HG03097 (cell line): Measurements from ENCODE around the gene PTPN7.
"Not testable (repeated sequence)": the region's sequence is repeated elsewhere in the genome, so short reads cannot be mapped to it uniquely, and the experiment has no call there.

Source experiments
- ATAC-seq: cut with Tn5 transposase; IDR thresholded peaks from one replicate; pipeline ENCODE4 v1.9.1; 2021; ENCODE audit not compliant: unreplicated experiment, low FRiP score

The PTPN7 gene

DNA sequence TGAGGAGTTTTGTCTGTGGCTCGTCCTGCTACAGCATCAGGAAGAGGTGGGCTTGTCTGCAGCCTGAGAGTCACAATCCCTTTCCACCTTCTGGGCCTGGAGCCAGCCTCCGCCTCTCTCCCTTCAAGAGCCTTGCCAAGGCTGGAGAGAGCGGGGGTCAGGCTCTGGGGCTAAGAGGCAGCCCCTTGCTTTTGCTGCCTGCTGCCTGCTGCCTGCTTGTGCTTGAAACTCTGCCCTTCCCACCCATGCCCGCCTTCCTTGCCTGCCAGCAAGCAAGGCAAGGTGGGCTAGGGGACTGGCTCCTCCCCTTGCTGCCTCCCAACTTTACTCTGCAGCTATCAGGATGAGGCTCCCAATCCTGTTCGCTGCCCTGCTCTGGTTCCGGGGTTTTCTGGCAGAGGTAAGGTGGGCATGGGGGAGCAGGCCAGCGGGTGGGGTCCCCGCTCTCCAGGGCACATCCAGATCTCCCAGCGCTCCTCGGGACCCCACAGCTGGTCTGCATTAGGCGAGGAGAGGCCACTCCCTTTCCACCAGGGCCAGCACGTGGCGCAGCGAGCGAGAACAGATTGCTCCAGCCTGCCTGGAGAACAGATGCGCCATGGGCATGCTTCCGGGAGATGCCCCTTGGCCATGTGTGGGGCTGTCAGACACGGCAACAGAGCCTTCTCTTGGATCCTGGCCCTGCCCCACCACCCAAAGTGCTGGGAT is 7.5 kb upstream of the PTPN7 start:
- ATAC-seq: no peak

- not testable (repeated sequence) for ATAC-seq
These were observed 6.7 kb upstream of the PTPN7 start for GRCh38 chr1:202167054-202167453.

GRCh38 chr1:202165942-202166843 is 5.8 kb upstream of the PTPN7 start:
- ATAC-seq: no peak

GRCh38 chr1:202165267-202165941 is 5.0 kb upstream of the PTPN7 start:
- ATAC-seq: no peak

DNA sequence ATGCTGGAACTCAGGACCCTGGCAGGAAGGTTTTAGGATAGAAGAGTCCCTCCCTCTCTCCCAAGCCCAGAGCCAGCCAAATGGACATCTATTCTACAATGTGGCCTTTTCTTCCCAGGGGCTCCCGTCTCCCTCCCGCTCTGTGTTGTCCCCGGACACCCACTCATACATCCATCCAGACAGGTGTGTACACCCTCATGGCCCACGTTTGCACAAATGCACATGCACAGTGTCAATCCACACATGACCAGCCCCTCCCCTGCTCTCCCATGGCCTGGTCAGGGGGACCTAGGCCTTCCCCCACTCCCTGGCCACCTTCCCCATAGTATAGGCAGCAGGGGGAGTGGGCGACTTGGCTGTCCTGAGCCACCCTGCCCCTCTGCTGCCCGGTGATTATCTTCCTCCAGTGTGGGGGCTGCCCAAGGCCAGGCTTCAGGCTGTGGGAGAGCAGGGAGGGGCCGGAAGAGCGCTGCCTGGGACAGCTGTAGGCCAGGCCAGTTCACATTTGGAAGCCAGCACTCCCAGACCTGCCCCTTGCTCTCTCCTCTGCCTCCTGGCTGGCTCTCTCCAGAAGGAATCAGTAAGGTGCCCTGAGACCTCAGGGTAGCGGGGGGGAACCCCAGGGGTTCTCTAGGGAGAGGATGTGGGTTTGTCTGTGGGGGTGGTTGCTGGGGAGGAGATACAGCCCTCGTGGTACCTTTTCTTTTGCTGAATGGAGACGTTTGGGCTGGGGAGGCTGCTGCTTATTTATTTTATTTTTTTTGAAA is 4.1 kb upstream of the PTPN7 start:
- no peak for ATAC-seq

- ATAC-seq: no peak
These were observed 3.2 kb upstream of the PTPN7 start for GRCh38 chr1:202163281-202164270.

DNA sequence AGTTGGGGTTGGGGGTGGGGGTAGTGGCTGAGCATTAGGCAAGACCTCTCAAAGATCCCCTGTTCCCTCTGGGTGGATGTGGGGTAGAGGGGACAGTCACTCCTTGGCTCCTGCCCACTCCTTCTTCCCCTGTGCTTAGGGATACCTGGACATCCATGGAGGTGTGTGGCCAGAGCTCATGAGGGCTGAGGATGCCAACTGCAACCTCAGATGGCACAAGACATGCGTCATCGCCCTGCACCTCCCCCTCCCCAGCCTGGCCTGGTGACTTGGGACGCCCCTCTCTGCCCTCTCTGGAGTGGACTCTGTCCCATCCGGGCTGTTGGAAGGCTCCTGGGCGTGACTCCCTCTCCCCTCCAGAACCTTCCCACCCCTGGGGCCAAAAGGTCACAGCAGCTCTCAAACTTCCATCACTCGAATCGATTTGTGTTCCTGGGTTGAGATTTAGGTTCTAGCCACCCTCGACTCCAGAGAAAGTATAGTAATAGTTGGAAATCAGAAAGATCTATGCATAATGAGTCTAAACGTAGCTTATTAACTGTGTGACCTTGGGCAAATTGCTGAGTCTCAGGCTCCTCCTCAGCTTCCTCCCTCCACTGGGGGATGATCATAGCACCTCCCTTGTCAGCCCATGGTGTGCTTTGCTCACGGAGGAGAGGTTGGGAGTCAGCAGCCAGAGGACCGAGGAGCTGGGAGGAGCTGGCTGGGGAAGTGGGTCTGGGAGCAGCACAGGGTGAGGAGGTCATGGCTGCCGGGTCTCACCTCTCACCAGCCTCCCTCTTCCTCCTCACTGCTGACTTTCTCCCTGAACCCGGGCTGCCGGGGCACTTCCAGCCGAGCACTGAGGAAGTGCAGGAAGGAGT is 2.2 kb upstream of the PTPN7 start:
- ATAC-seq: no peak

DNA sequence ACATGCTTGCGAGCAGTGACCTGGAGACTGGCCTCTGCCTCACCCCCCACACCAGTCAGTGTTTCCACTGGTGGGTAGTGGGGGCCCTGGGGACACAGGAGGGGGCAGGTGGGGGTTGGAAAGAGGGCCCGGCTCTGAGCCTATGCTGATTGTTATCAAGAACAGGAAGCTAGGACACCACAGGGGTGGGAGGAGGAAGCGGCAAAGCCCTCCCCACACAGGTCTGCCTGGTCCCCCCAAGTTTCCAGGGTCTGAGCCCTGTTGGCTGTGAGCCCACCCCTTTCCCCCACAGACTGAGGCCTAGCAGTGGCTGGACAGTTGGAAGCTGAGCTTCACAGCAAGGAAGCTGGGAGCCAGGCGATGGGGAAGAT is 1.6 kb upstream of the PTPN7 start:
- ATAC-seq: no peak

GRCh38 chr1:202161151-202162046 is 997 bp upstream of the PTPN7 start:
- no peak for ATAC-seq

- no peak for ATAC-seq
These were observed 649 bp downstream of the PTPN7 start for GRCh38 chr1:202159534-202160371.

GRCh38 chr1:202158810-202159533 is 1.4 kb downstream of the PTPN7 start:
- no peak for ATAC-seq

GRCh38 chr1:202157945-202158344 is 2.5 kb downstream of the PTPN7 start:
- no peak for ATAC-seq

GRCh38 chr1:202156590-202156989 is 3.8 kb downstream of the PTPN7 start:
- no peak for ATAC-seq

DNA sequence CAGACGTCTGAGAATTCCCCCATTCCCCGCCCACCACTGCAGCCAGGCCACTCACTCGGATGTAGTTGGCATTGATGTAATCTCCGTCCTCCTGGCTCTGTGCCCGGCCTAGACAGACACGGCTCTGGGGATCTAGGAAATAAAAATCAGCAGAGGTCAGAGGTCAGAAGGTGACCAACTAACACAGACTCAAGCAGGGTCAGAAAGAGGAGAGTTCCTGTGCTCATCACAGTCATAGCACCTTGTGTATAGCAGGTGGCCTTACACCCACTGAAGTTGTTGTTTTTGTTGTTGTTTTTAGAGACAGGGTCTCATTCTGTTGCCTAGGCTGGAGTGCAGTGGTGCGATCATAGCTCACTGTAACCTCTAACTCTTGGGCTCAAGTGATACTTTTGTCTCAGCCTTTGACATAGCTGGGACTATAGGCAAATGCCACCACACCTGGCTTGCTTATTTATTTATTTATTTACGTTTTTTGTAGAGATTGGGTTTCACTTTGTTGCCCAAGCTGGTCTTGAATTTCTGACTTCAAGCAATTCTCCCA is 4.9 kb downstream of the PTPN7 start:
- no peak for ATAC-seq

DNA sequence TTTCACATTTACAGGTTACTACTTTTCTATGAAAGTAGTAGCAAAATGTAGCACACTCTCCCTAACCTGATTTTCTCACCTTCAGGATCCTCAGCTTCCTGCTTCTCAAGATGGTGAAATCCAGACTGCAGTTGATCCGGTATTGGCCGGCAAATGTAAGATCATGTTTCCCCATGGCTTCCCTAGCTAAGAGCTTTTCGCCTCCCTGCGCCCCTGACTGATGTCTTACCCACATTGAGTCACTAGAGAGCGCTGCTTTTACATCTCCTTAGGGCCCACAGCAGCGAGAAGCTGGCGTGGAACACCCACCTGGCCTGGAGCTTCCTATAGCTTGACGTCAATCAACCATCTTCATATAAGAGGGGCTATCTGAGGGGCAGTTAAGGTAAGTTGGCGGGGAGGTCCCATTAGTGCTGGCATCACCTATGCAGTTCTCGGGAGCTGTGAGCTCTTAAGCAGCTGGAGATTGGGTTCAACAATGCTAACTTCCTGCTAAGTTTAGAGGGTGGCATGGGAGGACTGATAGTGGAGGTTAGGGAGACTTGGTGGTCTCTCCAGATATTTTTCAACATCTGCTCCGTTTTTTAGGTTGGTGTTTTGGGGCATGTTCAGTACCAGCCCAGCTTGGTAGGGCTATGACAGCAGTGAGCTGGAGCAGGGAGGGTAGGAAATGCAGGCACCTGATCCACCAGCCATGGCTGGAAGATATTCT is 5.5 kb downstream of the PTPN7 start:
- ATAC-seq: no peak
